GM21737 (cell line): Measurements from ENCODE around the gene SERPINB7.

ENCODE experiments used
- ATAC-seq: cut with Tn5 transposase; IDR thresholded peaks from one replicate; pipeline ENCODE4 v1.9.1; 2021; ENCODE audit warnings: mild to moderate bottlenecking, moderate library complexity; ENCODE audit not compliant: unreplicated experiment

The SERPINB7 gene

GRCh38 chr18:63837590-63837989 is 62.4 kb downstream of the SERPINB7 start:
- ATAC-seq: no peak

- ATAC-seq: no peak
These were observed 67.8 kb downstream of the SERPINB7 start for GRCh38 chr18:63843008-63843407.

- ATAC-seq: peak; percentile 49
These were observed 69.0 kb downstream of the SERPINB7 start for GRCh38 chr18:63844254-63844653.

GRCh38 chr18:63848159-63848558 is 72.9 kb downstream of the SERPINB7 start:
- no peak for ATAC-seq

GRCh38 chr18:63850020-63850419 is 74.8 kb downstream of the SERPINB7 start:
- no peak for ATAC-seq

GRCh38 chr18:63850636-63851035 is 75.4 kb downstream of the SERPINB7 start:
- no peak for ATAC-seq
